SU-DHL-6 (cell line): ENCODE results near the gene PHLDB2.

Source experiments
- CTCF ChIP-seq: fragments of 200-600 bp; sonication (generic); IDR thresholded peaks from one replicate; pipeline ENCODE4 v1.5.1; 2017; ENCODE audit warnings: antibody characterized with exemption, mild to moderate bottlenecking, low read length, moderate library complexity; ENCODE audit not compliant: insufficient read depth, poor library complexity, severe bottlenecking
- EZH2phosphoT487 ChIP-seq: fragments of 200-600 bp; sonication (generic), shearing (Covaris generic); conservative IDR thresholded peaks from 2 replicates; pipeline ENCODE4 v1.6.1; 2018; ENCODE audit warnings: mild to moderate bottlenecking, antibody characterized with exemption, low read length, moderate library complexity, mixed read lengths

DNA sequence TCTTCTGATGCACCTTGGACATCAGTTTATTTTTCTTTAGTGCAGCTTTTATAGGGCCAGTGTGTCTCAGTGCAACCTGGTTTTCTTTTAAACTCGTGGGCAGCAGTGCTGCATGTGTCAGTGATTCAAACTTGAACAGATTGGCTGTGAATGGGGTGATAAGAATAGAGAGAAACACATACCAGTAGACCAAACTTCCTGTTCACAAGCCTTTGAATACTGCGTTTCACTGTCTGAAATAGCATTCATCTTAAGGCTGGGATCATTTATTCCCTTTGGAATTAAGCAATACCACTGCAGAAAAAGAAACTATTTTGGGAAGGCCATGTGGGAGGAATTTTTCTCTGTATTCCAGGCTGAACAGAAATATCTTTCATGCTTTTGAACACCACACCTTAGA lies 51.7 kb downstream of the PHLDB2 start:
- no peak for TF ChIP-seq CTCF
- TF ChIP-seq EZH2phosphoT487: no peak
